HepG2 (cell line): ENCODE data around the gene SLC6A4. TPM values are rescaled to one million over a fixed set of nuclear protein-coding genes. Genes with fewer than 3 reads are reported as not detected.

Experiments used
- ASH2L ChIP-seq: fragments of 300-600, 200-600 bp; sonication (generic); IDR thresholded peaks from 2 replicates; pipeline ENCODE4 v1.7.0; 2017; ENCODE audit warnings: low read depth, mild to moderate bottlenecking, moderate library complexity, mixed read lengths, low read length; ENCODE audit not compliant: insufficient read length
- CERS6 ChIP-seq: sonication (generic); formaldehyde crosslinking; IDR thresholded peaks from 2 replicates; pipeline ENCODE4 v1.5.0; 2020; ENCODE audit warnings: missing genetic modification reagents
- GFI1 ChIP-seq: sonication (generic); formaldehyde crosslinking; IDR thresholded peaks from 2 replicates; pipeline ENCODE4 v1.5.0; 2020; ENCODE audit warnings: missing genetic modification reagents, mild to moderate bottlenecking, borderline replicate concordance
- GMEB2 ChIP-seq: IDR thresholded peaks from 2 replicates; pipeline ENCODE4 v1.6.1; 2016; ENCODE audit warnings: missing biosample characterization, missing genetic modification reagents, low read depth
- GZF1 ChIP-seq: sonication (generic); formaldehyde crosslinking; IDR thresholded peaks from 2 replicates; pipeline ENCODE4 v1.5.1; 2020; ENCODE audit warnings: mild to moderate bottlenecking, missing genetic modification reagents
- HNRNPH1 ChIP-seq: fragments of 200-400 bp; formaldehyde crosslinking; optimal IDR thresholded peaks from 2 replicates; pipeline ENCODE3; 2017; ENCODE audit warnings: mild to moderate bottlenecking, low read depth, low read length
- KLF15 ChIP-seq: sonication (generic); formaldehyde crosslinking; IDR thresholded peaks from 2 replicates; pipeline ENCODE4 v1.8.1; 2023; ENCODE audit warnings: borderline replicate concordance, mild to moderate bottlenecking, inconsistent platforms, missing genetic modification reagents, mixed read lengths
- REL ChIP-seq: sonication (generic); formaldehyde crosslinking; conservative IDR thresholded peaks from 2 replicates; pipeline ENCODE4 v1.8.0; 2022; ENCODE audit warnings: mild to moderate bottlenecking, missing genetic modification reagents, moderate library complexity
- SATB2 ChIP-seq: sonication (generic); formaldehyde crosslinking; IDR thresholded peaks from 2 replicates; pipeline ENCODE4 v1.5.0; 2020; ENCODE audit warnings: missing genetic modification reagents
- SNRNP70 ChIP-seq: fragments of 200-400 bp; formaldehyde crosslinking; IDR thresholded peaks from 2 replicates; pipeline ENCODE4 v1.6.1; 2017; ENCODE audit warnings: mild to moderate bottlenecking, low read depth, low read length, moderate library complexity
- SP4 ChIP-seq: sonication (generic); formaldehyde crosslinking; IDR thresholded peaks from 2 replicates; pipeline ENCODE4 v1.8.1; 2023; ENCODE audit warnings: mild to moderate bottlenecking, missing genetic modification reagents
- ZFP37 ChIP-seq: sonication (generic); formaldehyde crosslinking; IDR thresholded peaks from 2 replicates; pipeline ENCODE4 v1.4.0; 2020; ENCODE audit warnings: missing genetic modification reagents, borderline replicate concordance
- ZNF207 ChIP-seq: fragments of 450-650 bp; IDR thresholded peaks from 2 replicates; pipeline ENCODE4 v1.6.1; 2016; ENCODE audit warnings: antibody characterized with exemption, borderline replicate concordance
- ZNF280B ChIP-seq: sonication (generic); formaldehyde crosslinking; IDR thresholded peaks from 2 replicates; pipeline ENCODE4 v1.5.0; 2020; ENCODE audit warnings: missing genetic modification reagents, mild to moderate bottlenecking, borderline replicate concordance
- ZNF329 ChIP-seq: sonication (generic); formaldehyde crosslinking; IDR thresholded peaks from 2 replicates; pipeline ENCODE4 v1.9.0; 2021; ENCODE audit warnings: low read depth, mild to moderate bottlenecking, missing genetic modification reagents
- ZNF335 ChIP-seq: sonication (generic); formaldehyde crosslinking; IDR thresholded peaks from 2 replicates; pipeline ENCODE4 v1.4.0; 2020; ENCODE audit warnings: missing genetic modification reagents
- ZNF543 ChIP-seq: sonication (generic); formaldehyde crosslinking; IDR thresholded peaks from 2 replicates; pipeline ENCODE4 v1.4.0; 2020; ENCODE audit warnings: mild to moderate bottlenecking, missing genetic modification reagents
- ZNF563 ChIP-seq: sonication (generic); formaldehyde crosslinking; IDR thresholded peaks from 2 replicates; pipeline ENCODE4 v1.8.0; 2022; ENCODE audit warnings: mild to moderate bottlenecking, moderate library complexity, missing genetic modification reagents
- ZSCAN20 ChIP-seq: sonication (generic); formaldehyde crosslinking; IDR thresholded peaks from 2 replicates; pipeline ENCODE4 v1.4.0; 2020; ENCODE audit warnings: missing genetic modification reagents, mild to moderate bottlenecking, borderline replicate concordance
- polyA plus RNA-seq, 8 experiments: library from polyadenylated mRNA; depleted of rRNA in 3 of 8; stranded (reverse) in 7 of 8; unstranded in 1 of 8; fragments of >200 nt; fragmentation: Illumina TruSeq in 4 of 8; extraction: Trizol in 4 of 8; gene quantifications; 2 replicates each; pipeline versions ENCODE4 v1.2.1 to v1.2.3, GENCODE V29; 2011 to 2016; ENCODE audit warnings: low read depth in 4 of 8, missing spikeins in 1 of 8, mixed read lengths in 1 of 8; ENCODE audit not compliant: insufficient read depth in 1 of 8
- total RNA-seq, 5 experiments: library from RNA; depleted of rRNA; stranded (reverse); fragments of >200 nt; fragmentation: Illumina TruSeq; extraction: Trizol; gene quantifications; 2 replicates each; pipeline ENCODE4 v1.2.3, GENCODE V29; 2016; ENCODE audit warnings: low read depth in 1 of 5
- TF ChIP-seq, protein P1 (sequence below): sonication (generic); formaldehyde crosslinking; IDR thresholded peaks from 2 replicates; pipeline ENCODE4 v1.4.0; 2020; ENCODE audit warnings: missing genetic modification reagents
- TF ChIP-seq, protein P2 (sequence below): sonication (generic); formaldehyde crosslinking; IDR thresholded peaks from 2 replicates; pipeline ENCODE4 v1.5.1; 2020; ENCODE audit warnings: mild to moderate bottlenecking, missing genetic modification reagents, moderate library complexity

The SLC6A4 gene
- total and polyA plus RNA-seq, 2 of the 13 experiments (the other 11 are each of a cell fraction or from before 2014, with no cell fraction given): 7.6 to 20.3 TPM

DNA sequence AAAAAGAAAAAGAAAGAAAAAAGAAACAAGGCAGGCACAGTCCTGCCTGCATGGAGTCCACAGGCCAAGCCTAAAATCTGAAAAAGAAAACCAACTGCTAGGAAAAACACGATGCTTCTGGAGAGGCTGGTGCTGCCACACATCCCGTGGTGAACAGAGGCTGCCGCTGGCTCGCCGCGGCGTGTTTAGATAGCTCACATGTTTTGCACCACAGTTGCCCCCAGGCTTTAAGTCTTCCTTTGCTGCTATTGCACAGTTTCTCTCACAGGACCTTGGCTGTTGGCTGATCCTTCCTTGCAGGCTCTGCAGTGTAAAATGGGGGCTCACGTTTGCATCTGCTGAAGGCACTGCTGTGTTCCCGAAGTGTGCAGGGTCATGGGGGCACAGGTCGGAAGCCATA lies 8.6 kb downstream of the SLC6A4 start (continued):
- TF ChIP-seq CERS6 (CRISPR knock-in tag) (no peak), SATB2 (CRISPR knock-in tag) (no peak), ZNF335 (no peak), ZNF280B (no peak), GFI1 (0 out of 2 replicates have a peak, but pooled peaks have one; percentile 18), ZSCAN20 (CRISPR knock-in tag) (no peak), HNRNPH1 (no peak), ZNF543 (CRISPR knock-in tag) (no peak), SNRNP70 (no peak), KLF15 (CRISPR knock-in tag) (no peak), ZFP37 (CRISPR knock-in tag) (no peak), SP4 (CRISPR knock-in tag) (no peak), GZF1 (CRISPR knock-in tag) (no peak), ASH2L (no peak), GMEB2 (CRISPR knock-in tag) (no peak), ZNF207 (no peak), REL (CRISPR knock-in tag) (no peak), ZNF563 (CRISPR knock-in tag) (no peak), ZNF329 (CRISPR knock-in tag) (no peak)
- TF ChIP-seq, protein P1, sequence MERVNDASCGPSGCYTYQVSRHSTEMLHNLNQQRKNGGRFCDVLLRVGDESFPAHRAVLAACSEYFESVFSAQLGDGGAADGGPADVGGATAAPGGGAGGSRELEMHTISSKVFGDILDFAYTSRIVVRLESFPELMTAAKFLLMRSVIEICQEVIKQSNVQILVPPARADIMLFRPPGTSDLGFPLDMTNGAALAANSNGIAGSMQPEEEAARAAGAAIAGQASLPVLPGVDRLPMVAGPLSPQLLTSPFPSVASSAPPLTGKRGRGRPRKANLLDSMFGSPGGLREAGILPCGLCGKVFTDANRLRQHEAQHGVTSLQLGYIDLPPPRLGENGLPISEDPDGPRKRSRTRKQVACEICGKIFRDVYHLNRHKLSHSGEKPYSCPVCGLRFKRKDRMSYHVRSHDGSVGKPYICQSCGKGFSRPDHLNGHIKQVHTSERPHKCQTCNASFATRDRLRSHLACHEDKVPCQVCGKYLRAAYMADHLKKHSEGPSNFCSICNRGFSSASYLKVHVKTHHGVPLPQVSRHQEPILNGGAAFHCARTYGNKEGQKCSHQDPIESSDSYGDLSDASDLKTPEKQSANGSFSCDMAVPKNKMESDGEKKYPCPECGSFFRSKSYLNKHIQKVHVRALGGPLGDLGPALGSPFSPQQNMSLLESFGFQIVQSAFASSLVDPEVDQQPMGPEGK (CRISPR knock-in tag): peak; percentile 54
- TF ChIP-seq, protein P2, sequence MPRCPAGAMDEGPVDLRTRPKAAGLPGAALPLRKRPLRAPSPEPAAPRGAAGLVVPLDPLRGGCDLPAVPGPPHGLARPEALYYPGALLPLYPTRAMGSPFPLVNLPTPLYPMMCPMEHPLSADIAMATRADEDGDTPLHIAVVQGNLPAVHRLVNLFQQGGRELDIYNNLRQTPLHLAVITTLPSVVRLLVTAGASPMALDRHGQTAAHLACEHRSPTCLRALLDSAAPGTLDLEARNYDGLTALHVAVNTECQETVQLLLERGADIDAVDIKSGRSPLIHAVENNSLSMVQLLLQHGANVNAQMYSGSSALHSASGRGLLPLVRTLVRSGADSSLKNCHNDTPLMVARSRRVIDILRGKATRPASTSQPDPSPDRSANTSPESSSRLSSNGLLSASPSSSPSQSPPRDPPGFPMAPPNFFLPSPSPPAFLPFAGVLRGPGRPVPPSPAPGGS (CRISPR knock-in tag): no peak
